Measurements from ENCODE around the gene FRY. TPM values are rescaled to one million over a fixed set of nuclear protein-coding genes. Genes with fewer than 3 reads are reported as not detected.

FRY gene
- total and polyA plus RNA-seq, 2 donors (not counting 1 experiment from before 2014, with no cell fraction given) = 2.3 to 6.3 TPM

DNA sequence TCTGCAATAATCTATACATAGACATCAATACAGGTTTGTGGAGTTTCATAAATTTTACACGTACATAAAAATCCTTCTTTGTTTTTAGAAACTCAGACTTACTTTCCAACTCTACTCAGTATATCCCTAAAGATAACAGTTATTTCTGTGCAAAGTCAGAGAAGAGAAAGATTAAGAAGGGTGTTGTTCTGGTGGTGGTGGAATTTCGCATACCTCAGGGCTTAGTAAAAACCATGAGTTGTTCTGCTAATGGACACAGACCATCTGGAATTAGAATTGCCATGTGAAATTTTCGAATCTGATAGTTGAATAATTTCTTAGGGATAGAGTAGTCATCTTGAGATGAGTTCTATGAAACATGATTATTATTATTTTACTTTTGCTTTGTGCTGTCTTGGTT lies 180.8 kb downstream of the FRY start:
- ChIA-PET POLR2A (no interaction called here), CTCF (no interaction called here)
- Histone ChIP-seq H3K4me2 (replicated peaks; ENCODE audit: low read depth, low read length, poor library complexity, severe bottlenecking) (no peak overlapping the region), H3K9ac (ENCODE audit: low read length) (no peak overlapping the region), H3K4me3 (ENCODE audit: control extremely low read depth in 1 of 5, extremely low read depth in 1 of 5, insufficient read depth in 1 of 5, low read depth in 2 of 5, low read length in 4 of 5) (no peak overlapping the region), H3K4me1 (ENCODE audit: control insufficient read depth in 2 of 2, insufficient read depth in 2 of 2, low read length in 2 of 2) (no peaks in the 10 kb centered on the region), H3K79me2 (ENCODE audit: control insufficient read depth, insufficient read depth, low read length) (no peaks in the 10 kb centered on the region), H3K27ac (ENCODE audit: low read length in 2 of 2) (no peak overlapping the region), H4K20me1 (ENCODE audit: control insufficient read depth, insufficient read depth, low read length, poor library complexity, severe bottlenecking) (no peaks in the 10 kb centered on the region), H2AFZ (ENCODE audit: insufficient read depth, low read depth, low read length, poor library complexity, severe bottlenecking) (no peak overlapping the region), H3K27me3 (replicated peaks in 1 of 4; ENCODE audit: control extremely low read depth in 1 of 4, control insufficient read depth in 3 of 4, insufficient read depth in 4 of 4, low read length in 3 of 4) (no peaks in the 10 kb centered on the region), H3K36me3 (replicated peaks in 1 of 2; ENCODE audit: control extremely low read depth in 1 of 2, control insufficient read depth in 1 of 2, extremely low read depth in 1 of 2, insufficient read depth in 2 of 2, low read length in 1 of 2) (no peaks in the 10 kb centered on the region), H3K9me3 (ENCODE audit: control extremely low read depth in 1 of 3, control insufficient read depth in 2 of 3, insufficient read depth in 1 of 3, low read length in 2 of 3) (no peaks in the 10 kb centered on the region)
- Mint-ChIP-seq H3K4me3 (no peak overlapping the region), H3K27ac (no peak overlapping the region), H3K4me1 (no peaks in the 10 kb centered on the region), H3K27me3 (no peaks in the 10 kb centered on the region), H3K9me3 (ENCODE audit: insufficient read depth) (no peaks in the 10 kb centered on the region)
- intact Hi-C loops (cut with micrococcal nuclease) = no loop called here
- no CpG with 5 or more reads among the region's 3 CpGs for WGBS (ENCODE audit: insufficient coverage)
- TF ChIP-seq EZH2 (IDR thresholded peaks at IDR 0.05; ENCODE audit: borderline replicate concordance, insufficient read depth, low read depth, low read length, poor library complexity, severe bottlenecking) = no peak
- TF ChIP-seq, protein P1, sequence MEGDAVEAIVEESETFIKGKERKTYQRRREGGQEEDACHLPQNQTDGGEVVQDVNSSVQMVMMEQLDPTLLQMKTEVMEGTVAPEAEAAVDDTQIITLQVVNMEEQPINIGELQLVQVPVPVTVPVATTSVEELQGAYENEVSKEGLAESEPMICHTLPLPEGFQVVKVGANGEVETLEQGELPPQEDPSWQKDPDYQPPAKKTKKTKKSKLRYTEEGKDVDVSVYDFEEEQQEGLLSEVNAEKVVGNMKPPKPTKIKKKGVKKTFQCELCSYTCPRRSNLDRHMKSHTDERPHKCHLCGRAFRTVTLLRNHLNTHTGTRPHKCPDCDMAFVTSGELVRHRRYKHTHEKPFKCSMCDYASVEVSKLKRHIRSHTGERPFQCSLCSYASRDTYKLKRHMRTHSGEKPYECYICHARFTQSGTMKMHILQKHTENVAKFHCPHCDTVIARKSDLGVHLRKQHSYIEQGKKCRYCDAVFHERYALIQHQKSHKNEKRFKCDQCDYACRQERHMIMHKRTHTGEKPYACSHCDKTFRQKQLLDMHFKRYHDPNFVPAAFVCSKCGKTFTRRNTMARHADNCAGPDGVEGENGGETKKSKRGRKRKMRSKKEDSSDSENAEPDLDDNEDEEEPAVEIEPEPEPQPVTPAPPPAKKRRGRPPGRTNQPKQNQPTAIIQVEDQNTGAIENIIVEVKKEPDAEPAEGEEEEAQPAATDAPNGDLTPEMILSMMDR (IDR thresholded peaks at IDR 0.05) = no peak
- ATAC-seq (ENCODE audit: low read depth) = no peak
- no peak for DNase-seq

DNA sequence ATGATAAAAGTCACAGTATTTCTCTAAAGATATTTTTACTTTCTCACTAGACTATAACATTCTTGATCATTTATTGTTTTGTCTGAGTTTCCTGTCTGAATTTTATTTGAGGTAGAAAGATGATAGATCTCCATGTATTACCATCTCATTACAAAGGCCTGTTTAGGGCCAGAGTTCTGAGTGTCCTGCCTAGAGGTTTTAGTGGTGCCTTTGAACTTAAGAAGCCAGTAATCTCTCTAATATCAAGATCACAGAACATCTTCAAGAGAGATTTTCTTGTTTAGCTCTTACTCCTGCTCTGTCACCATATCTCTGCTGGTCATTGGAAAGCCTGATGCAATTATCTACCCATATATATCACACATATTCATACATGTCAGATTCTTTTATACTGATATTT lies 182.1 kb downstream of the FRY start:
- Histone ChIP-seq H4K20me1 (ENCODE audit: control insufficient read depth, insufficient read depth, low read length, poor library complexity, severe bottlenecking) (no peaks in the 10 kb centered on the region), H3K36me3 (replicated peaks in 1 of 2; ENCODE audit: control extremely low read depth in 1 of 2, control insufficient read depth in 1 of 2, extremely low read depth in 1 of 2, insufficient read depth in 2 of 2, low read length in 1 of 2) (no peaks in the 10 kb centered on the region), H2AFZ (ENCODE audit: insufficient read depth, low read depth, low read length, poor library complexity, severe bottlenecking) (no peak overlapping the region), H3K27me3 (replicated peaks in 1 of 4; ENCODE audit: control extremely low read depth in 1 of 4, control insufficient read depth in 3 of 4, insufficient read depth in 4 of 4, low read length in 3 of 4) (no peaks in the 10 kb centered on the region), H3K4me2 (replicated peaks; ENCODE audit: low read depth, low read length, poor library complexity, severe bottlenecking) (no peak overlapping the region), H3K4me3 (ENCODE audit: control extremely low read depth in 1 of 5, extremely low read depth in 1 of 5, insufficient read depth in 1 of 5, low read depth in 2 of 5, low read length in 4 of 5) (no peak overlapping the region), H3K9me3 (ENCODE audit: control extremely low read depth in 1 of 3, control insufficient read depth in 2 of 3, insufficient read depth in 1 of 3, low read length in 2 of 3) (peaks cover 0 to 2% (median 0%) of the 10 kb centered on the region in 3 donors), H3K9ac (ENCODE audit: low read length) (no peak overlapping the region), H3K4me1 (ENCODE audit: control insufficient read depth in 2 of 2, insufficient read depth in 2 of 2, low read length in 2 of 2) (no peaks in the 10 kb centered on the region), H3K79me2 (ENCODE audit: control insufficient read depth, insufficient read depth, low read length) (no peaks in the 10 kb centered on the region), H3K27ac (ENCODE audit: low read length in 2 of 2) (no peak overlapping the region)
- DNase-seq = no peak
- TF ChIP-seq, protein P1 (IDR thresholded peaks at IDR 0.05) = no peak
- no peak for TF ChIP-seq EZH2 (IDR thresholded peaks at IDR 0.05; ENCODE audit: borderline replicate concordance, insufficient read depth, low read depth, low read length, poor library complexity, severe bottlenecking)
- Mint-ChIP-seq H3K27ac (no peak overlapping the region), H3K4me1 (no peaks in the 10 kb centered on the region), H3K9me3 (ENCODE audit: insufficient read depth) (no peaks in the 10 kb centered on the region), H3K4me3 (no peak overlapping the region), H3K27me3 (no peaks in the 10 kb centered on the region)
- ATAC-seq (ENCODE audit: low read depth) = no peak
- POLR2A ChIA-PET = no interaction called here
- intact Hi-C loops (cut with micrococcal nuclease) = no loop called here
- CTCF ChIA-PET = no interaction called here

Data from B cell (primary cell).